ENCODE measurements around the gene HYAL3.

The HYAL3 gene

GRCh38 chr3:50331364-50331907, 32.2 kb upstream of the HYAL3 start:
- no peak for ATAC-seq (ENCODE audit: insufficient read depth, low read depth)
- no peak overlapping the region for H2AFZ ChIP-seq (ENCODE audit: low read depth, low read length)
- peaks cover 69% of the 10 kb centered on the region for H3K79me2 ChIP-seq (ENCODE audit: insufficient read depth, low read length)
- H3K27me3 ChIP-seq (ENCODE audit: insufficient read depth, low read length, poor library complexity), result no peaks in the 10 kb centered on the region
- TF ChIP-seq EZH2 (IDR thresholded peaks at IDR 0.05; ENCODE audit: borderline replicate concordance, low read depth, low read length, severe bottlenecking) (no peak), CTCF (IDR thresholded peaks at IDR 0.05; ENCODE audit: borderline replicate concordance, extremely low read depth, low read length, poor library complexity, severe bottlenecking) (no peak)
- no peak overlapping the region for H3K9ac ChIP-seq (ENCODE audit: low read depth, low read length)
- H3K4me3 ChIP-seq (ENCODE audit: low read depth in 1 of 2, low read length in 2 of 2), result no peak overlapping the region
- H3K36me3 ChIP-seq (ENCODE audit: insufficient read depth, low read length), result peaks cover 65% of the 10 kb centered on the region
- peaks cover 81% of the 10 kb centered on the region for H3K4me1 ChIP-seq (ENCODE audit: insufficient read depth, low read length)
- H4K20me1 ChIP-seq (ENCODE audit: insufficient read depth, low read length), result peaks cover 62% of the 10 kb centered on the region
- no peaks in the 10 kb centered on the region for H3K9me3 ChIP-seq (ENCODE audit: insufficient read depth, low read length, severe bottlenecking)
- H3K4me2 ChIP-seq (ENCODE audit: insufficient read depth, low read length), result no peak overlapping the region
- H3K27ac ChIP-seq (ENCODE audit: low read length), result no peak overlapping the region
- DNase-seq, result no peak

GRCh38 chr3:50330330-50330729, 31.1 kb upstream of the HYAL3 start:
- H3K4me1 ChIP-seq (ENCODE audit: insufficient read depth, low read length), result peaks cover 77% of the 10 kb centered on the region
- ATAC-seq (ENCODE audit: insufficient read depth, low read depth), result no peak
- no peak overlapping the region for H3K4me3 ChIP-seq (ENCODE audit: low read depth in 1 of 2, low read length in 2 of 2)
- peaks cover 64% of the 10 kb centered on the region for H3K79me2 ChIP-seq (ENCODE audit: insufficient read depth, low read length)
- no peak overlapping the region for H2AFZ ChIP-seq (ENCODE audit: low read depth, low read length)
- no peak overlapping the region for H3K9ac ChIP-seq (ENCODE audit: low read depth, low read length)
- H3K9me3 ChIP-seq (ENCODE audit: insufficient read depth, low read length, severe bottlenecking), result no peaks in the 10 kb centered on the region
- no peak for DNase-seq
- no peak overlapping the region for H3K4me2 ChIP-seq (ENCODE audit: insufficient read depth, low read length)
- no peak overlapping the region for H3K27ac ChIP-seq (ENCODE audit: low read length)
- peaks cover 51% of the 10 kb centered on the region for H4K20me1 ChIP-seq (ENCODE audit: insufficient read depth, low read length)
- peaks cover 66% of the 10 kb centered on the region for H3K36me3 ChIP-seq (ENCODE audit: insufficient read depth, low read length)
- no peaks in the 10 kb centered on the region for H3K27me3 ChIP-seq (ENCODE audit: insufficient read depth, low read length, poor library complexity)
- no peak for TF ChIP-seq EZH2 (IDR thresholded peaks at IDR 0.05; ENCODE audit: borderline replicate concordance, low read depth, low read length, severe bottlenecking)
- no peak for TF ChIP-seq CTCF (IDR thresholded peaks at IDR 0.05; ENCODE audit: borderline replicate concordance, extremely low read depth, low read length, poor library complexity, severe bottlenecking)

GRCh38 chr3:50327943-50328691, 28.9 kb upstream of the HYAL3 start, which contains the start of gene TUSC2:
Gene TUSC2 (minus strand): TSS chr3:50328223. CDS start chr3:50328099, 124 bp downstream.
- H3K4me2 ChIP-seq (ENCODE audit: insufficient read depth, low read length), result peak within 1 kb of the TSS; percentile 80
- H3K27ac ChIP-seq (ENCODE audit: low read length), result peak within 1 kb of the TSS; percentile 73
- H3K4me3 ChIP-seq (ENCODE audit: low read depth in 1 of 2, low read length in 2 of 2), result peak within 1 kb of the TSS; percentile 88 to 89
- peak; percentile 95 for ATAC-seq (ENCODE audit: insufficient read depth, low read depth)
- peaks cover 62% of the 10 kb centered on the region for H3K36me3 ChIP-seq (ENCODE audit: insufficient read depth, low read length)
- H3K4me1 ChIP-seq (ENCODE audit: insufficient read depth, low read length), result peaks cover 58% of the 10 kb centered on the region
- H2AFZ ChIP-seq (ENCODE audit: low read depth, low read length), result peak within 1 kb of the TSS; percentile 78
- H3K9ac ChIP-seq (ENCODE audit: low read depth, low read length), result peak within 1 kb of the TSS; percentile 79
- H3K27me3 ChIP-seq (ENCODE audit: insufficient read depth, low read length, poor library complexity), result no peaks in the 10 kb centered on the region
- no peaks in the 10 kb centered on the region for H3K9me3 ChIP-seq (ENCODE audit: insufficient read depth, low read length, severe bottlenecking)
- DNase-seq, result peak; percentile 96
- H3K79me2 ChIP-seq (ENCODE audit: insufficient read depth, low read length), result peaks cover 42% of the 10 kb centered on the region
- TF ChIP-seq CTCF (IDR thresholded peaks at IDR 0.05; ENCODE audit: borderline replicate concordance, extremely low read depth, low read length, poor library complexity, severe bottlenecking), result no peak
- peaks cover 31% of the 10 kb centered on the region for H4K20me1 ChIP-seq (ENCODE audit: insufficient read depth, low read length)

Data from DND-41 (cell line).